Glutamatergic neuron (in vitro differentiated cells): ENCODE data around the gene CLGN. TPM values are rescaled to one million over a fixed set of nuclear protein-coding genes. Genes with fewer than 3 reads are reported as not detected.

ENCODE experiments used
- DNase-seq: peaks from one replicate; pipeline ENCODE4 v3.0.0; 2022
- H3K27ac Mint-ChIP-seq: one replicate; pipeline ENCODE4 v1.8.0; 2020; ENCODE audit warnings: mild to moderate bottlenecking, mixed read lengths, inconsistent platforms; ENCODE audit not compliant: unreplicated experiment
- H3K27me3 Mint-ChIP-seq: one replicate; pipeline ENCODE4 v1.8.0; 2020; ENCODE audit warnings: mild to moderate bottlenecking, moderate library complexity, mixed read lengths, inconsistent platforms; ENCODE audit not compliant: unreplicated experiment
- H3K36me3 Mint-ChIP-seq: one replicate; pipeline ENCODE4 v1.8.0; 2020; ENCODE audit warnings: mild to moderate bottlenecking, mixed read lengths, inconsistent platforms; ENCODE audit not compliant: unreplicated experiment
- H3K4me1 Mint-ChIP-seq: one replicate; pipeline ENCODE4 v1.8.0; 2020; ENCODE audit warnings: mild to moderate bottlenecking, low read depth, mixed read lengths, inconsistent platforms; ENCODE audit not compliant: unreplicated experiment
- H3K4me3 Mint-ChIP-seq: one replicate; pipeline ENCODE4 v1.8.0; 2020; ENCODE audit warnings: mild to moderate bottlenecking, mixed read lengths, inconsistent platforms; ENCODE audit not compliant: unreplicated experiment
- H3K9me3 Mint-ChIP-seq: one replicate; pipeline ENCODE4 v1.8.0; 2020; ENCODE audit warnings: mild to moderate bottlenecking, moderate library complexity, mixed read lengths, inconsistent platforms; ENCODE audit not compliant: unreplicated experiment
- CTCF ChIP-seq: fragments of 200-600 bp; sonication (generic); IDR thresholded peaks from one replicate; pipeline ENCODE4 v1.5.0; 2021; ENCODE audit not compliant: partially characterized antibody, unreplicated experiment
- total RNA-seq: library from RNA; stranded (reverse); fragmentation: NEBNext Ultra II Directional; extraction: Animal tissue kit (Norgen Biotek cat#: 25700); gene quantifications from one replicate; pipeline ENCODE4 v1.2.1, GENCODE V29; 2021; ENCODE audit not compliant: unreplicated experiment

The CLGN gene
- total RNA-seq, 1 donor from 2014 or later = 19.6 TPM

GRCh38 chr4:140342620-140343019 is 84.8 kb downstream of the CLGN start:
- no peak overlapping the region for H3K4me3 Mint-ChIP-seq

More at GRCh38 chr4:140342620-140343019, 84.8 kb downstream of the CLGN start:
- TF ChIP-seq CTCF = no peak
- no peaks in the 10 kb centered on the region for H3K9me3 Mint-ChIP-seq
- DNase-seq = no peak
- no peaks in the 10 kb centered on the region for H3K36me3 Mint-ChIP-seq
- H3K27ac Mint-ChIP-seq = no peak overlapping the region
- peaks cover 3% of the 10 kb centered on the region for H3K27me3 Mint-ChIP-seq
- no peaks in the 10 kb centered on the region for H3K4me1 Mint-ChIP-seq

Other genes starting within 250 kb of the CLGN start
- gene SCOC, start 54.0 kb downstream of the CLGN start, total RNA-seq = 55.8 TPM
- not detected for gene MGAT4D, start 70.6 kb upstream of the CLGN start, total RNA-seq
- gene ELMOD2, start 96.5 kb upstream of the CLGN start, total RNA-seq = 65.5 TPM
- gene UCP1, start 141.3 kb upstream of the CLGN start, total RNA-seq = not detected